Astrocyte (in vitro differentiated cells and primary cell): Measurements from ENCODE around the gene ABI2.

Experiments
- EZH2 ChIP-seq: IDR thresholded peaks from 2 replicates; pipeline ENCODE4 v1.6.1; 2012; ENCODE audit warnings: mild to moderate bottlenecking, low read length, inconsistent platforms; ENCODE audit not compliant: insufficient read depth
- TF ChIP-seq, protein P1 (sequence below): IDR thresholded peaks from 2 replicates; pipeline ENCODE4 v1.5.1; 2011; ENCODE audit warnings: low read depth, mild to moderate bottlenecking, inconsistent platforms, low read length, moderate library complexity; ENCODE audit not compliant: insufficient read depth

GRCh38 chr2:203450561-203450960 lies 122.4 kb downstream of the ABI2 start:
- TF ChIP-seq, protein P1, sequence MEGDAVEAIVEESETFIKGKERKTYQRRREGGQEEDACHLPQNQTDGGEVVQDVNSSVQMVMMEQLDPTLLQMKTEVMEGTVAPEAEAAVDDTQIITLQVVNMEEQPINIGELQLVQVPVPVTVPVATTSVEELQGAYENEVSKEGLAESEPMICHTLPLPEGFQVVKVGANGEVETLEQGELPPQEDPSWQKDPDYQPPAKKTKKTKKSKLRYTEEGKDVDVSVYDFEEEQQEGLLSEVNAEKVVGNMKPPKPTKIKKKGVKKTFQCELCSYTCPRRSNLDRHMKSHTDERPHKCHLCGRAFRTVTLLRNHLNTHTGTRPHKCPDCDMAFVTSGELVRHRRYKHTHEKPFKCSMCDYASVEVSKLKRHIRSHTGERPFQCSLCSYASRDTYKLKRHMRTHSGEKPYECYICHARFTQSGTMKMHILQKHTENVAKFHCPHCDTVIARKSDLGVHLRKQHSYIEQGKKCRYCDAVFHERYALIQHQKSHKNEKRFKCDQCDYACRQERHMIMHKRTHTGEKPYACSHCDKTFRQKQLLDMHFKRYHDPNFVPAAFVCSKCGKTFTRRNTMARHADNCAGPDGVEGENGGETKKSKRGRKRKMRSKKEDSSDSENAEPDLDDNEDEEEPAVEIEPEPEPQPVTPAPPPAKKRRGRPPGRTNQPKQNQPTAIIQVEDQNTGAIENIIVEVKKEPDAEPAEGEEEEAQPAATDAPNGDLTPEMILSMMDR: no peak
- TF ChIP-seq EZH2: no peak
